GM19467 (cell line): ENCODE results near the gene HRH2.
"Not testable (repeated sequence)": the region's sequence is repeated elsewhere in the genome, so short reads cannot be mapped to it uniquely, and the experiment has no call there.

Source experiments
- ATAC-seq: cut with Tn5 transposase; IDR thresholded peaks from one replicate; pipeline ENCODE4 v1.9.1; 2021; ENCODE audit warnings: mild to moderate bottlenecking, moderate library complexity; ENCODE audit not compliant: unreplicated experiment

HRH2 gene

GRCh38 chr5:175646251-175646650 lies 11.6 kb upstream of the HRH2 start:
- no peak for ATAC-seq

GRCh38 chr5:175649967-175650366 lies 7.9 kb upstream of the HRH2 start:
- no peak for ATAC-seq

GRCh38 chr5:175650430-175651205 lies 7.3 kb upstream of the HRH2 start:
- not testable (repeated sequence) for ATAC-seq

- ATAC-seq: no peak
Measured at GRCh38 chr5:175652741-175653663, 4.9 kb upstream of the HRH2 start.

- ATAC-seq: no peak
Measured at GRCh38 chr5:175653763-175654162, 4.1 kb upstream of the HRH2 start.

- ATAC-seq: no peak
Measured at GRCh38 chr5:175654339-175654738, 3.5 kb upstream of the HRH2 start.

GRCh38 chr5:175654807-175655206 lies 3.1 kb upstream of the HRH2 start:
- no peak for ATAC-seq

GRCh38 chr5:175655411-175655810 lies 2.5 kb upstream of the HRH2 start:
- no peak for ATAC-seq

GRCh38 chr5:175656966-175657365 lies 905 bp upstream of the HRH2 start:
- ATAC-seq: no peak

- ATAC-seq: no peak
Measured at GRCh38 chr5:175658299-175659145, 651 bp downstream of the HRH2 start.

GRCh38 chr5:175659546-175660253 lies 1.8 kb downstream of the HRH2 start:
- no peak for ATAC-seq

GRCh38 chr5:175663186-175664184 lies 5.6 kb downstream of the HRH2 start:
- no peak for ATAC-seq

- ATAC-seq: no peak
Measured at GRCh38 chr5:175664723-175665122, 6.9 kb downstream of the HRH2 start.

- ATAC-seq: no peak
Measured at GRCh38 chr5:175666216-175666615, 8.3 kb downstream of the HRH2 start.

GRCh38 chr5:175668006-175668405 lies 10.1 kb downstream of the HRH2 start:
- no peak for ATAC-seq

GRCh38 chr5:175670372-175670771 lies 12.5 kb downstream of the HRH2 start:
- ATAC-seq: no peak

- no peak for ATAC-seq
Measured at GRCh38 chr5:175671013-175671412, 13.1 kb downstream of the HRH2 start.

GRCh38 chr5:175672976-175673648 lies 15.2 kb downstream of the HRH2 start:
- no peak for ATAC-seq
